Gastroesophageal sphincter (tissue), 4 donors: Measurements from ENCODE around the gene AGAP3. TPM values are rescaled to one million over a fixed set of nuclear protein-coding genes. Genes with fewer than 3 reads are reported as not detected.
A peak's percentile ranks its signal among the peaks of the same experiment; 100 is the strongest.

ENCODE experiments used
- ATAC-seq: fragments of 150-250 bp; one replicate; pipeline ENCODE4 v1.9.1; 2016; ENCODE audit warnings: mild to moderate bottlenecking, moderate library complexity
- H3K27ac ChIP-seq, 4 donors: fragments of 200-600 bp; sonication (generic) in 3 of 4; 1 replicate in 3 of 4; 2 replicates in 1 of 4; pipeline ENCODE4 v1.5.1; 2016 to 2019
- H3K27me3 ChIP-seq: fragments of 200-600 bp; sonication (generic); one replicate; pipeline ENCODE4 v1.5.1; 2019
- H3K36me3 ChIP-seq, 2 donors: fragments of 200-600 bp; sonication (generic); one replicate each; pipeline ENCODE4 v1.5.1; 2019; ENCODE audit warnings: control low read depth in 1 of 2
- H3K4me1 ChIP-seq, 3 donors: fragments of 200-600 bp; sonication (generic); 1 replicate in 2 of 3; 2 replicates in 1 of 3; pipeline ENCODE4 v1.5.1; 2016 to 2019; ENCODE audit warnings: control low read depth in 2 of 3
- H3K4me3 ChIP-seq, 2 donors: fragments of 200-600 bp; sonication (generic); one replicate each; pipeline ENCODE4 v1.5.1; 2019; ENCODE audit warnings: mild to moderate bottlenecking in 1 of 2, moderate library complexity in 1 of 2
- H3K9me3 ChIP-seq, 3 donors: fragments of 200-600 bp; sonication (generic); one replicate each; pipeline ENCODE4 v1.5.1; 2017 to 2019; ENCODE audit warnings: control low read depth in 2 of 3
- EP300 ChIP-seq: sonication (generic); formaldehyde crosslinking; IDR thresholded peaks from one replicate; pipeline ENCODE4 v1.6.1; 2017; ENCODE audit warnings: antibody characterized with exemption, mild to moderate bottlenecking
- POLR2A ChIP-seq, 2 donors: fragments of 450-650 bp; IDR thresholded peaks; one replicate each; pipeline ENCODE4 v1.6.1; 2017; ENCODE audit warnings: antibody characterized with exemption in 2 of 2, mild to moderate bottlenecking in 2 of 2, moderate library complexity in 1 of 2
- POLR2AphosphoS5 ChIP-seq: sonication (generic); formaldehyde crosslinking; IDR thresholded peaks from one replicate; pipeline ENCODE4 v1.6.1; 2017; ENCODE audit warnings: antibody characterized with exemption
- WGBS, 2 donors: methylation state at CpG; one replicate each; pipeline ENCODE4 v1.1.5; 2018; ENCODE audit warnings: low coverage in 1 of 2; 5-methylcytosine and 5-hydroxymethylcytosine counted together
- total RNA-seq, 4 donors: library from RNA; depleted of rRNA; stranded (reverse); fragments of >200 nt; gene quantifications; one replicate each; pipeline ENCODE4 v1.1.0, GENCODE V29; 2016
- TF ChIP-seq, protein P1 (sequence below), 4 experiments: fragments of 200-600 bp in 2 of 4; fragments of 450-650 bp in 2 of 4; sonication (generic) in 1 of 4; IDR thresholded peaks; one replicate each; pipeline ENCODE4 v1.5.1; 2017 to 2019; ENCODE audit warnings: antibody characterized with exemption in 4 of 4, mild to moderate bottlenecking in 2 of 4, moderate library complexity in 2 of 4

Gene AGAP3
- total RNA-seq, 4 donors from 2014 or later = 36.3 to 68.2 (median 55.7) TPM

DNA sequence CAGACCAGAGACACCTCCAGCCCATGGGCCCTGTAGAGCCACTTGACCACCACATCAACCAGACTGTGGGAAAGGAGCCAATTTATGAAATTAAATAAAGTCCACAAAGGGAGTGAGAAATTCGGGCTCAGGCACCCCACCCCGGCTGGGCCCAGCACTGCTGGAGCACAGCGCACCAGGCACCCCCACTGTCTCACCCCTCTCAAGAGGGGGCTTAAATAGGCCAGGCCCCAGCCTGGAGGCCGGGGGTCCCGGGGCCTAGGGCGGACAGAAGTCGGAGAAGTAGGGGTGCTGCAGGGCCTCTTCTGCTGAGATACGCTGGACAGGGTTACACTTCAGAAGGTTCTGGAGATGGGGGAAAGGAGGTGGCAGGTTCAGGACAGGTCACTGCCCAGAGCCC, 32.5 kb upstream of the AGAP3 start:
- no peak for ATAC-seq
- Histone ChIP-seq H3K4me1 (peaks cover 3 to 31% (median 22%) of the 10 kb centered on the region in 3 donors), H3K4me3 (no peak overlapping the region), H3K36me3 (peaks cover 0 to 22% of the 10 kb centered on the region in 2 donors), H3K27me3 (peaks cover 7% of the 10 kb centered on the region), H3K9me3 (no peaks in the 10 kb centered on the region), H3K27ac (no peak overlapping the region)
- 73 to 89% methylated on average over 5 to 8 of the region's 8 CpGs for WGBS, 2 donors
- no peak for TF ChIP-seq POLR2A (IDR thresholded peaks at IDR 0.05)
- no peak for TF ChIP-seq POLR2AphosphoS5
- TF ChIP-seq EP300 = no peak

DNA sequence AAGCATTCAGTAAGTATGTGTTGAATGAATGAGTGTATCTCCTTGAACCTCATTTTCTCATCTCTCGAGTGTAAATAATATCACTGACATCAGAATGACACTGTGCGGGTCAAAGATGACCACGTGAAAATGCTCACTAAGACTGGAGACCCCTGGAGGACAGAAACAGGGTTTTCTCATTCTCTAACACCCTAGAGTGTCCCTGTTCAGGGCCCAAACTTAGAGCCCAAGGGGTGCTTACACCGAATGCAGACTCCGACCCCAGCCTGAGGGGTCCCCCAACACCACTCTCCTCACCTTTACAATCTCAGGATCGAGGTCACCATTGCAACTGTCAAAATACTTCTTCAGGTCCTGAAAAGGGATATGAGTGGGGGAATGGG, 30.0 kb upstream of the AGAP3 start:
- ATAC-seq = no peak

GRCh38 chr7:151056666-151057505, 29.4 kb upstream of the AGAP3 start:
- WGBS, 2 donors = 0 to 23% methylated on average over 7 to 9 of the region's 29 CpGs
- TF ChIP-seq POLR2A (IDR thresholded peaks at IDR 0.05) (no peak), POLR2AphosphoS5 (no peak), EP300 (no peak)
- TF ChIP-seq, protein P1, sequence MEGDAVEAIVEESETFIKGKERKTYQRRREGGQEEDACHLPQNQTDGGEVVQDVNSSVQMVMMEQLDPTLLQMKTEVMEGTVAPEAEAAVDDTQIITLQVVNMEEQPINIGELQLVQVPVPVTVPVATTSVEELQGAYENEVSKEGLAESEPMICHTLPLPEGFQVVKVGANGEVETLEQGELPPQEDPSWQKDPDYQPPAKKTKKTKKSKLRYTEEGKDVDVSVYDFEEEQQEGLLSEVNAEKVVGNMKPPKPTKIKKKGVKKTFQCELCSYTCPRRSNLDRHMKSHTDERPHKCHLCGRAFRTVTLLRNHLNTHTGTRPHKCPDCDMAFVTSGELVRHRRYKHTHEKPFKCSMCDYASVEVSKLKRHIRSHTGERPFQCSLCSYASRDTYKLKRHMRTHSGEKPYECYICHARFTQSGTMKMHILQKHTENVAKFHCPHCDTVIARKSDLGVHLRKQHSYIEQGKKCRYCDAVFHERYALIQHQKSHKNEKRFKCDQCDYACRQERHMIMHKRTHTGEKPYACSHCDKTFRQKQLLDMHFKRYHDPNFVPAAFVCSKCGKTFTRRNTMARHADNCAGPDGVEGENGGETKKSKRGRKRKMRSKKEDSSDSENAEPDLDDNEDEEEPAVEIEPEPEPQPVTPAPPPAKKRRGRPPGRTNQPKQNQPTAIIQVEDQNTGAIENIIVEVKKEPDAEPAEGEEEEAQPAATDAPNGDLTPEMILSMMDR (IDR thresholded peaks at IDR 0.05) = no peak
- Histone ChIP-seq H3K27ac (peak overlapping the region in 1 of 4 donors; percentile 95), H3K27me3 (no peaks in the 10 kb centered on the region), H3K4me1 (peaks cover 6 to 43% (median 32%) of the 10 kb centered on the region in 3 donors), H3K4me3 (peak overlapping the region; percentile 55 to 89), H3K36me3 (peaks cover 0 to 19% of the 10 kb centered on the region in 2 donors), H3K9me3 (no peaks in the 10 kb centered on the region)
- ATAC-seq = no peak

More for the DNA sequence above, 30.0 kb upstream of the AGAP3 start:
- no CpG with 5 or more reads among the region's 6 CpGs for WGBS, 2 donors
- H3K9me3 ChIP-seq = no peaks in the 10 kb centered on the region
- H3K4me1 ChIP-seq = peaks cover 5 to 42% (median 29%) of the 10 kb centered on the region in 3 donors
- H3K36me3 ChIP-seq = peaks cover 0 to 22% of the 10 kb centered on the region in 2 donors
- H3K4me3 ChIP-seq = no peak overlapping the region
- no peaks in the 10 kb centered on the region for H3K27me3 ChIP-seq
- no peak overlapping the region for H3K27ac ChIP-seq
- TF ChIP-seq, protein P1 (IDR thresholded peaks at IDR 0.05) = no peak
- no peak for TF ChIP-seq POLR2AphosphoS5
- no peak for TF ChIP-seq POLR2A (IDR thresholded peaks at IDR 0.05)
- TF ChIP-seq EP300 = no peak

DNA sequence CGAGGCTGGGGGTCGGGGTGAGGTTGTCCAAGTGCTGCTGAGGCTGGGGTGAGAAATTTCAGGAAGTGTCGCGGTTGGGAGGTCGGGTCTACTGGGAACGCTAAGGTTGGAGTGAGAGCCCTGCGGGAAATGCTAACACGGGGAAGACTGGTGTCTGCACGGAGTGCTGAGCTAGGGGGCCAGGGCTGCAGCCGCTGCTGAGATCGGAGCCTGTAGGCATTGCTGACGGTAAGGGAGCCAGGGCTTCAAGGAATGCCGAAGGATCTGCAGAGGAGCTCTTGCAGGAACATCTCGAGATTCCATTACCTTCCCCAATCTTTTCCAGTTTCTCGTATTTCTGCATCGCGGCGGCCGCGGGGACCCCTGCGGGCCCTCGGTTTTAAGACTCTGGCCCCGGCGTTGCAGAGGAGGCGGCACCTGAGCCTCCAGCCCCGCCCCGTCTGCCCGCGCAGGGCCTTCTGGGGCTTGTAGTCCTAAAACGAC, 28.7 kb upstream of the AGAP3 start, which contains the start of gene CDK5:
Gene CDK5 (minus strand): TSS at position 392 of the 483 bp plus-strand sequence. CDS start 49 bp downstream, at position 343.
- Histone ChIP-seq H3K27ac (peak within 1 kb of the TSS; percentile 77 to 99 (median 90)), H3K9me3 (no peaks in the 10 kb centered on the region), H3K4me3 (peak within 1 kb of the TSS; percentile 55 to 89), H3K36me3 (peaks cover 0 to 22% of the 10 kb centered on the region in 2 donors), H3K27me3 (no peaks in the 10 kb centered on the region), H3K4me1 (peaks cover 6 to 50% (median 39%) of the 10 kb centered on the region in 3 donors)
- peak; percentile 8 for ATAC-seq
- WGBS, 2 donors = 0% methylated on average over 18 to 28 of the region's 30 CpGs
- TF ChIP-seq POLR2A (IDR thresholded peaks at IDR 0.05) (no peak), EP300 (no peak), POLR2AphosphoS5 (no peak)
- TF ChIP-seq, protein P1 (IDR thresholded peaks at IDR 0.05) = no peak

DNA sequence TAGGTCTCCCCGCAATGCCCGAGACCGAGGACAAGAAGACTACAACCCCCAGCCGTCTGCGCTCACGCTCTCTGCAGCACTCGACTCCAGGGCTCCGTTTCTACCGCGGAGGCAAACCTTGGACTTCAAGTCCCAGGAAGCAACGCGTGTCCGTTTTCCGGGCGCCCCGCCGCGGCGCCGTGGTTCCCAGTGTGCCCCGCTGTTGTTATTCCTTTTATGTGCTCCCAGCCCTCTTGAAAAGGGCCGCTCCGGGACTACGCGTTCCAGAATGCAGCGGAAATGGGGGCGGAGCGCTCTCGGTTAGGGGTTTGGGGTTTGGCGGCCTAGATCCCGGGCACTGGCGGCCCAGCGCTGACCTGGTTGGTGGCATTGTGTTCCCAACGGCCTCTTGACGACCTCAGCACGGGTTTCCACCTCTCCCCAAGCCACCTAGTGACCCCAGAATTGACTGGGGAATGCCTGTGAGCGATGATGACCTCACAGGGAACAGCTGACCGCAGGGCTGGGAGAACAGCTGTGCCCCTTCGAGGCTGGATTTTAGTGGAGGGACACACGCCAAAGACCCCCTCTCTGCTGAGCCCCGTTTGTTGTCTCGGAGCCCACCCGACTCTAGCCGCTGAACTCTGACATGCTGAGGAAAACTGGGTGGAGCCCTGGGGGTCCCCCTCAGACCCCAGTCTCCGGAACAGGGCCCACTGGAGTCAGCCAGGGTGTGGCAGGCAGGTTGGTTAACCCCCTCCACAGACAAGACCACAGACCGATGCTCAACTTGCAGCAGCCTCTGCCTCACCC, 28.1 kb upstream of the AGAP3 start:
- Histone ChIP-seq H3K9me3 (no peaks in the 10 kb centered on the region), H3K27ac (peak overlapping the region; percentile 77 to 99 (median 90)), H3K4me3 (peak overlapping the region; percentile 55 to 89), H3K4me1 (peaks cover 6 to 56% (median 40%) of the 10 kb centered on the region in 3 donors), H3K27me3 (no peaks in the 10 kb centered on the region), H3K36me3 (peaks cover 0 to 21% of the 10 kb centered on the region in 2 donors)
- 0% methylated on average over 38 of the region's 46 CpGs; no CpG with 5 or more reads in 1 of the 2 donors for WGBS, 2 donors
- ATAC-seq = peak; percentile 95
- peak; percentile 42 to 43 for TF ChIP-seq POLR2A (IDR thresholded peaks at IDR 0.05)
- peak; percentile 70 for TF ChIP-seq POLR2AphosphoS5
- TF ChIP-seq, protein P1 (IDR thresholded peaks at IDR 0.05) = no peak
